ENCODE results near the gene SEMA3C. TPM values are rescaled to one million over a fixed set of nuclear protein-coding genes. Genes with fewer than 3 reads are reported as not detected.

Gene SEMA3C
- total RNA-seq, 1 donor from 2014 or later: 90.6 TPM

DNA sequence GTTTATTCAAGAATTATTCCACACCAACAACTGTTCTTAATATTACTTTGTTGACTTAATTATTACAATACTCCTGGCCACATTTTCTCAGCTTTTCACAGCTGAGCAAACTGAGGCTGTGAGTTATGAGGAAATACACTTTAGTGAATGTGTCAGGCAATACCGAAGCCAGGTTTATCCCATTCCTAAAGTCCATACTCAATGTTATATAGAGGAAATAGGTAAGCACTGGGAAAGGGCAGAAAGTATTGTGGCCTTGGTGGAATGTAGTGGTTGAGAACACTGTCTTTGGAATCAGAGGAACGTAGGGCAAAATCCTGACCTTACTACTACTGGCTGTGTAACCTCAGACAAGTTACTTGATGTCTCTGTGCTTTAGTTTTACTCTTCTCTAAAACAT is 169.6 kb downstream of the SEMA3C start:
- no peak overlapping the region for H3K27ac ChIP-seq
- H3K9me3 ChIP-seq: no peaks in the 10 kb centered on the region
- H3K27me3 ChIP-seq: no peaks in the 10 kb centered on the region
- TF ChIP-seq, protein P1, sequence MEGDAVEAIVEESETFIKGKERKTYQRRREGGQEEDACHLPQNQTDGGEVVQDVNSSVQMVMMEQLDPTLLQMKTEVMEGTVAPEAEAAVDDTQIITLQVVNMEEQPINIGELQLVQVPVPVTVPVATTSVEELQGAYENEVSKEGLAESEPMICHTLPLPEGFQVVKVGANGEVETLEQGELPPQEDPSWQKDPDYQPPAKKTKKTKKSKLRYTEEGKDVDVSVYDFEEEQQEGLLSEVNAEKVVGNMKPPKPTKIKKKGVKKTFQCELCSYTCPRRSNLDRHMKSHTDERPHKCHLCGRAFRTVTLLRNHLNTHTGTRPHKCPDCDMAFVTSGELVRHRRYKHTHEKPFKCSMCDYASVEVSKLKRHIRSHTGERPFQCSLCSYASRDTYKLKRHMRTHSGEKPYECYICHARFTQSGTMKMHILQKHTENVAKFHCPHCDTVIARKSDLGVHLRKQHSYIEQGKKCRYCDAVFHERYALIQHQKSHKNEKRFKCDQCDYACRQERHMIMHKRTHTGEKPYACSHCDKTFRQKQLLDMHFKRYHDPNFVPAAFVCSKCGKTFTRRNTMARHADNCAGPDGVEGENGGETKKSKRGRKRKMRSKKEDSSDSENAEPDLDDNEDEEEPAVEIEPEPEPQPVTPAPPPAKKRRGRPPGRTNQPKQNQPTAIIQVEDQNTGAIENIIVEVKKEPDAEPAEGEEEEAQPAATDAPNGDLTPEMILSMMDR (IDR thresholded peaks at IDR 0.05): no peak
- TF ChIP-seq POLR2A (IDR thresholded peaks at IDR 0.05) (no peak), POLR2AphosphoS5 (IDR thresholded peaks at IDR 0.05; ENCODE audit: insufficient read depth in 1 of 2, low read depth in 1 of 2) (no peak)
- H3K36me3 ChIP-seq: peaks cover 0 to 4% of the 10 kb centered on the region in 2 donors
- H3K4me1 ChIP-seq: no peaks in the 10 kb centered on the region
- no peak for DNase-seq (ENCODE audit: extremely low spot score in 2 of 2)
- intact Hi-C loops (cut with DNase I): no loop called here
- no peak overlapping the region for H3K4me3 ChIP-seq

DNA sequence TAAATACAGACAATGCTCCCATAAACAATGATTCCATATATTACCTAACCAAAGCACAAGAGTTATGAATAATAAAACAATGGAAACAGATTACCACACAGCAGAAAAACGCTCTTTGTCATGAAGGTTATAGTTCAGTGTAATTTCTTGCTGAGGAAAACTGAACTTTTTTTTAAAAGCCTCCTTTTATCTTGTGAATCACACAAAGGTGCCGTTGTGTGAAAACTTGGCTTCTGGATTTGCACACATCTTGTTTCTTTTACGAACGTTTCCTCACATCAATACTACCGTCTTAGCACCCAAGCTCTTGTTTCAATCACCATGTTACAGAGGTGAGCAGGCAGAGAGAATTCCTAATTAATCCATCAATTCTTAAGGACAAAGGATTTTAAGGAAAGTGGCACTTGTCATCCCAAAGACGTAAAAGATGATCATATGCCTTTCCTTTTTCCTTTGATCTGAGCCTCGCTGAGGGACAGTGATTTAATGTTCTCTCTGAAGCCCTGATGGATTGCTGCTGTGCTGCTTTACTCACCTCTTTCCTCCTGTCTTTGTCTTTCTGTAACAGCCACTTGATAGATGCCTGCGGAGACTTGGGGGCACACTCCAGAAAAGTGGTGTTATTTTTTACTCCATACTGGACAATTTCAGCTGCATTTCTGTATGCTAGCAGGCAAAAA is 170.3 kb downstream of the SEMA3C start:
- intact Hi-C loops (cut with DNase I): no loop called here
- TF ChIP-seq POLR2AphosphoS5 (IDR thresholded peaks at IDR 0.05; ENCODE audit: insufficient read depth in 1 of 2, low read depth in 1 of 2) (no peak), POLR2A (IDR thresholded peaks at IDR 0.05) (no peak)
- TF ChIP-seq, protein P1 (IDR thresholded peaks at IDR 0.05): no peak
- Histone ChIP-seq H3K36me3 (peaks cover 0 to 4% of the 10 kb centered on the region in 2 donors), H3K27ac (no peak overlapping the region), H3K4me1 (no peaks in the 10 kb centered on the region), H3K27me3 (no peaks in the 10 kb centered on the region), H3K4me3 (no peak overlapping the region), H3K9me3 (no peaks in the 10 kb centered on the region)
- DNase-seq (ENCODE audit: extremely low spot score in 2 of 2): no peak

DNA sequence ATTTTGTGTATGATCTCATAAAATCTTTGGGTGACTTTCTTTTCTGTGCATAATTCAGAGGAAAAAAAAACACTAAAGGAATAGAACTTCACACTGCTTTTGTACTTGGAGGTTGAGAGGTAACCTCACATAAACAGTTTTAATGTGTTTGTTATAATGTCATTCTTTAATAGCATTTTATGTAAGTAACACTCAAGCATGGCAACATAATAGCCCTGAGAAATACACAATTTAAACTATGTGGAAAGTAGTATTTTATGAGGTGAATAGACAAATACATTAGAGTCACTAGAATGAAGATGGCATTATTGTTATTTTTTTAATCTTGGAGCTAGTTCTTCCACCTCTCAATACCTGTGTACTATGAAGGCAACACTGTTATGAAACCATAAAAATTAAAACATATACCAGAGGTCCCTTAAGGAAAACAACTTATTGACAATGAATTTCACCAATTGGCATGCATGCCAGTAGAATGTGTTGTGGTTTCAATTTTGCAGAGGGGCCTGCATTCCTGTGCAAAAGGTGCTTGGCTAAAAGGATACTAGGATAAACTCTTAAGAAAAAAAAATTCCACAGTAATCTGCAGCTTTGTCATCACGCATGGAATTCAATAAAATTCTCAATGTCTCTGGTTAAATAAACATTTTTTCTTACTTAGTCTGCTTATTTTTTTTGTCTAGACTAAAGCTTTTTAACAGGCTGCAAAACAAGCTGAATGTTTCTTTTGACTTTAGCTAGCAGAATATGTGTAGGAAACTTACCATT is 177.9 kb downstream of the SEMA3C start:
- Histone ChIP-seq H3K9me3 (no peaks in the 10 kb centered on the region), H3K27ac (no peak overlapping the region), H3K4me1 (peaks cover 8% of the 10 kb centered on the region), H3K27me3 (no peaks in the 10 kb centered on the region), H3K4me3 (no peak overlapping the region), H3K36me3 (no peaks in the 10 kb centered on the region)
- TF ChIP-seq, protein P1 (IDR thresholded peaks at IDR 0.05): no peak
- TF ChIP-seq POLR2AphosphoS5 (IDR thresholded peaks at IDR 0.05; ENCODE audit: insufficient read depth in 1 of 2, low read depth in 1 of 2) (no peak), POLR2A (IDR thresholded peaks at IDR 0.05) (no peak)
- intact Hi-C loops (cut with DNase I): no loop called here
- no peak for DNase-seq (ENCODE audit: extremely low spot score in 2 of 2)

DNA sequence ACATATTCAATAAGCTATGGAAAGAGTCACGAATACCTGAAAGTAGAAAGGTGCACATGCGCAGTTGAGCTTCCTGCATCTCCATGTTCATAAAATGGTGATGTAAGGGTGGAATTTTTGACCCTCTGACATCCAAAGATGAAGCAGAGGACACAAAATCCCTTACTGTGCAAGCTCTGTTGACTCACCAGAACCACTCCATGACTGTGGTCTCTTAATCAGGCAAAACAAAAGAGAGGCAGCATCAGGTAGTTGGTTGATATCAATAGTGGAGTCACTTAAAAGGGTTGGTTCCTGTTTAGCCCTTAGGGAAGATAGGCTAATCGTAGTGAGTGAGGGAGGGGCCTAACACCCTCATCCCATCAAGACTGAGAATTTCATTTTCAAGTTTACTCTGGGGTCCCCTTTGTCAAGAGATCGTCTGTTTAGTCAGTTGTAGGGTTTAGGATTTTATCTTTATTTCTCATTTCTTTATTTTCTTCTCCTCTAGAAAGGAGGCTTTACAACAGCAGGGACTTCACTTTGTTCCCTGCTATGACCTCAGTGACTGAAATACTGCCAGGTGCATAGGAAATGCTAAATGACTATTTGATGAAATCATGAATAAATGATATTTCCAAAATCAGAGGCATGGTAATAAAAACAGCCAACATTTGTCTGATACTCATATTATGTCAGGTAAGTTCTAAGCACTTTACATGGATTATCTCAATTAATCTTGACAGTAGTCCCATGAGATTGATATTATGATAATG is 182.3 kb downstream of the SEMA3C start:
- intact Hi-C loops (cut with DNase I): no loop called here

More for the DNA sequence above, 182.3 kb downstream of the SEMA3C start:
- Histone ChIP-seq H3K27ac (no peak overlapping the region), H3K9me3 (no peaks in the 10 kb centered on the region), H3K4me3 (no peak overlapping the region), H3K27me3 (no peaks in the 10 kb centered on the region), H3K4me1 (peaks cover under 1% of the 10 kb centered on the region), H3K36me3 (no peaks in the 10 kb centered on the region)
- TF ChIP-seq, protein P1 (IDR thresholded peaks at IDR 0.05): no peak
- TF ChIP-seq POLR2A (IDR thresholded peaks at IDR 0.05) (no peak), POLR2AphosphoS5 (IDR thresholded peaks at IDR 0.05; ENCODE audit: insufficient read depth in 1 of 2, low read depth in 1 of 2) (no peak)
- no peak for DNase-seq (ENCODE audit: extremely low spot score in 2 of 2)
